ENCODE data around the gene NLRP13. TPM values are rescaled to one million over a fixed set of nuclear protein-coding genes. Genes with fewer than 3 reads are reported as not detected.

NLRP13 gene
- total RNA-seq, 1 donor from 2014 or later: not detected

DNA sequence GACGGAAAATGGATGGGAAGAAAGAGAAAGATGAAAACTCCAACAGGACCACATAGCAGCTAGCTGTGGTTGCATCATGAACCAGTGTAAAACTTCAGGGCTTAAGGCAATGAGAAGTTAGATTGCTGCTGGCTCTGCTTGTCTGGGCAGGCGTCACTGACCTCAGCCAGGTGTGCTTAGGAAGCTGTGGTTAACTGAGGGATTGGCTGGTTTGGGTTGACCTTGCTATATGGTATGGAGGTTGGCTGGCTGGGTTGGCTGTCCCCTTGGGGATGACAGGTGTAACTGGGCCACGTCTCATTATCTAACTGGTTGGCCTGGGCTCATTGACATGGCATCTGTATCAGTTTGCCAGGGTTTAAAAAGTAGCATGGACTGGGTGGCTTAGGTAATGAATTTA, 54.9 kb downstream of the NLRP13 start:
- H3K4me3 ChIP-seq: no peak overlapping the region
- no peak overlapping the region for H3K27ac ChIP-seq
- TF ChIP-seq POLR2A (IDR thresholded peaks at IDR 0.05): no peak
- no peak for TF ChIP-seq POLR2AphosphoS5 (IDR thresholded peaks at IDR 0.05; ENCODE audit: insufficient read depth in 1 of 2, low read depth in 1 of 2)
- TF ChIP-seq, protein P1, sequence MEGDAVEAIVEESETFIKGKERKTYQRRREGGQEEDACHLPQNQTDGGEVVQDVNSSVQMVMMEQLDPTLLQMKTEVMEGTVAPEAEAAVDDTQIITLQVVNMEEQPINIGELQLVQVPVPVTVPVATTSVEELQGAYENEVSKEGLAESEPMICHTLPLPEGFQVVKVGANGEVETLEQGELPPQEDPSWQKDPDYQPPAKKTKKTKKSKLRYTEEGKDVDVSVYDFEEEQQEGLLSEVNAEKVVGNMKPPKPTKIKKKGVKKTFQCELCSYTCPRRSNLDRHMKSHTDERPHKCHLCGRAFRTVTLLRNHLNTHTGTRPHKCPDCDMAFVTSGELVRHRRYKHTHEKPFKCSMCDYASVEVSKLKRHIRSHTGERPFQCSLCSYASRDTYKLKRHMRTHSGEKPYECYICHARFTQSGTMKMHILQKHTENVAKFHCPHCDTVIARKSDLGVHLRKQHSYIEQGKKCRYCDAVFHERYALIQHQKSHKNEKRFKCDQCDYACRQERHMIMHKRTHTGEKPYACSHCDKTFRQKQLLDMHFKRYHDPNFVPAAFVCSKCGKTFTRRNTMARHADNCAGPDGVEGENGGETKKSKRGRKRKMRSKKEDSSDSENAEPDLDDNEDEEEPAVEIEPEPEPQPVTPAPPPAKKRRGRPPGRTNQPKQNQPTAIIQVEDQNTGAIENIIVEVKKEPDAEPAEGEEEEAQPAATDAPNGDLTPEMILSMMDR (IDR thresholded peaks at IDR 0.05): no peak
- intact Hi-C loops (cut with DNase I): no loop called here
- H3K27me3 ChIP-seq: no peaks in the 10 kb centered on the region
- no peaks in the 10 kb centered on the region for H3K36me3 ChIP-seq
- no peaks in the 10 kb centered on the region for H3K4me1 ChIP-seq
- no peaks in the 10 kb centered on the region for H3K9me3 ChIP-seq
- DNase-seq (ENCODE audit: extremely low spot score in 2 of 2): no peak

- Histone ChIP-seq H3K27me3 (no peaks in the 10 kb centered on the region), H3K9me3 (no peaks in the 10 kb centered on the region), H3K36me3 (no peaks in the 10 kb centered on the region), H3K4me1 (no peaks in the 10 kb centered on the region), H3K27ac (no peak overlapping the region), H3K4me3 (no peak overlapping the region)
- TF ChIP-seq, protein P1 (IDR thresholded peaks at IDR 0.05): no peak
- no peak for DNase-seq (ENCODE audit: extremely low spot score in 2 of 2)
- intact Hi-C loops (cut with DNase I): no loop called here
These were observed 61.4 kb downstream of the NLRP13 start for GRCh38 chr19:55870736-55871135.

- no peak for DNase-seq (ENCODE audit: extremely low spot score in 2 of 2)
- TF ChIP-seq, protein P1 (IDR thresholded peaks at IDR 0.05): no peak
- no peak for TF ChIP-seq POLR2A (IDR thresholded peaks at IDR 0.05)
- no peak for TF ChIP-seq POLR2AphosphoS5 (IDR thresholded peaks at IDR 0.05; ENCODE audit: insufficient read depth in 1 of 2, low read depth in 1 of 2)
- Histone ChIP-seq H3K27me3 (no peaks in the 10 kb centered on the region), H3K4me3 (no peak overlapping the region), H3K4me1 (no peaks in the 10 kb centered on the region), H3K27ac (no peak overlapping the region), H3K36me3 (no peaks in the 10 kb centered on the region), H3K9me3 (no peaks in the 10 kb centered on the region)
- intact Hi-C loops (cut with DNase I): no loop called here
These were observed 65.0 kb downstream of the NLRP13 start for GRCh38 chr19:55867101-55867500.

GRCh38 chr19:55866521-55866920, 65.6 kb downstream of the NLRP13 start:
- intact Hi-C loops (cut with DNase I): no loop called here
- Histone ChIP-seq H3K4me3 (no peak overlapping the region), H3K27me3 (no peaks in the 10 kb centered on the region), H3K27ac (no peak overlapping the region), H3K36me3 (no peaks in the 10 kb centered on the region), H3K4me1 (no peaks in the 10 kb centered on the region), H3K9me3 (no peaks in the 10 kb centered on the region)
- TF ChIP-seq, protein P1 (IDR thresholded peaks at IDR 0.05): no peak
- TF ChIP-seq POLR2A (IDR thresholded peaks at IDR 0.05): no peak
- no peak for TF ChIP-seq POLR2AphosphoS5 (IDR thresholded peaks at IDR 0.05; ENCODE audit: insufficient read depth in 1 of 2, low read depth in 1 of 2)
- DNase-seq (ENCODE audit: extremely low spot score in 2 of 2): no peak

GRCh38 chr19:55858969-55859368, 73.2 kb downstream of the NLRP13 start:
- H3K27ac ChIP-seq: no peak overlapping the region
- no peaks in the 10 kb centered on the region for H3K9me3 ChIP-seq
- no peak for DNase-seq (ENCODE audit: extremely low spot score in 2 of 2)
- no peaks in the 10 kb centered on the region for H3K27me3 ChIP-seq
- no peaks in the 10 kb centered on the region for H3K36me3 ChIP-seq
- intact Hi-C loops (cut with DNase I): no loop called here
- TF ChIP-seq POLR2A (IDR thresholded peaks at IDR 0.05): no peak
- TF ChIP-seq POLR2AphosphoS5 (IDR thresholded peaks at IDR 0.05; ENCODE audit: insufficient read depth in 1 of 2, low read depth in 1 of 2): no peak
- TF ChIP-seq, protein P1 (IDR thresholded peaks at IDR 0.05): no peak
- no peaks in the 10 kb centered on the region for H3K4me1 ChIP-seq
- H3K4me3 ChIP-seq: no peak overlapping the region

Data from vagina (tissue), 2 donors.